HFF-Myc (cell line): Measurements from ENCODE around the gene RNF214.
A peak's percentile ranks its signal among the peaks of the same experiment; 100 is the strongest.

ENCODE experiments used
- DNase-seq: peaks from one replicate; pipeline ENCODE4 v3.0.0-alpha.2; 2011; ENCODE audit warnings: low read depth; ENCODE audit errors: extremely low read depth
- H3K4me3 ChIP-seq: replicated peaks from 2 replicates; pipeline ENCODE4 v1.5.1; 2011; ENCODE audit warnings: low read depth, mild to moderate bottlenecking, control low read depth, low read length
- TF ChIP-seq, protein P1 (sequence below): IDR thresholded peaks from 2 replicates; pipeline ENCODE4 v1.5.1; 2012; ENCODE audit warnings: mild to moderate bottlenecking, low read depth, low read length, control low read depth; ENCODE audit errors: missing control alignments

The RNF214 gene

DNA sequence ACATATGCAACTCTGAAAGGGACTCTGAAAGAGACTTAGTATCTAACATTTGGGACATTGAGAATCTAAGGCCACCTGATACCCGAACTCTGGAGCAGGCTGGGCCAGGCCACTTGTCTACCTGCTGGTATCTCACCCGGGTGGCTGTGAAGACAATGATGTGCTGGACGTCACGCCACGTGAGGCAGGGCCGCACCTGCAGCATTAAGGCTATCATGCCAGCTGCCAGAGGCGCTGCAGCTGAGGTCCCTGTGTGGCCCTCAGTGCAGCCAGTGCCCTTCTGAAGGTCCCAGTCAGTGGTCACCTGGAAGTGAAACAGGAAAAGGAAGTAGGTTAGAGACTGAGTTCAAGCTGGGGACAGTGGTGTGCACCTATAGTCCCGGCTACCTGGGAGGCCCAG is 13.0 kb upstream of the RNF214 start:
- TF ChIP-seq, protein P1, sequence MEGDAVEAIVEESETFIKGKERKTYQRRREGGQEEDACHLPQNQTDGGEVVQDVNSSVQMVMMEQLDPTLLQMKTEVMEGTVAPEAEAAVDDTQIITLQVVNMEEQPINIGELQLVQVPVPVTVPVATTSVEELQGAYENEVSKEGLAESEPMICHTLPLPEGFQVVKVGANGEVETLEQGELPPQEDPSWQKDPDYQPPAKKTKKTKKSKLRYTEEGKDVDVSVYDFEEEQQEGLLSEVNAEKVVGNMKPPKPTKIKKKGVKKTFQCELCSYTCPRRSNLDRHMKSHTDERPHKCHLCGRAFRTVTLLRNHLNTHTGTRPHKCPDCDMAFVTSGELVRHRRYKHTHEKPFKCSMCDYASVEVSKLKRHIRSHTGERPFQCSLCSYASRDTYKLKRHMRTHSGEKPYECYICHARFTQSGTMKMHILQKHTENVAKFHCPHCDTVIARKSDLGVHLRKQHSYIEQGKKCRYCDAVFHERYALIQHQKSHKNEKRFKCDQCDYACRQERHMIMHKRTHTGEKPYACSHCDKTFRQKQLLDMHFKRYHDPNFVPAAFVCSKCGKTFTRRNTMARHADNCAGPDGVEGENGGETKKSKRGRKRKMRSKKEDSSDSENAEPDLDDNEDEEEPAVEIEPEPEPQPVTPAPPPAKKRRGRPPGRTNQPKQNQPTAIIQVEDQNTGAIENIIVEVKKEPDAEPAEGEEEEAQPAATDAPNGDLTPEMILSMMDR, result no peak
- no peak overlapping the region for H3K4me3 ChIP-seq
- DNase-seq, result no peak

DNA sequence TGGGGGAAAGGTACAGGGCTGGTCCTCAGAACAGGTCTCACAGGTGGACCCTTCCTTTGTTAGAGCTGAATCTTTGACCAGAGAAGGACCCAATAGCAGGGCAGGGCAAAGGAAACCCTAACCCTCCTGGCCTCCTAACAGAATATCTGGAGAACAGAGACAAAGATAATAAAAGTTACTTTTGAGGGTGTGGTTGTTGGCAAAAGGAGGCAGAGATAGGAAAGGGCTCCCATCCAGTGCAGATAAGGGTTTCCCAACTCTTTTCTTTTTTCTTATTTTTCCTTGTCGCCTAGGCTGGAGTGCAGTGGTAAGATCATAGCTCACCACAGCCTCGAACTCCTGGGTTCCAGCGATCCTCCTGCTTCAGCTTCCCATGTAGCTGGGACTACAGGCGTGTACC is 12.5 kb upstream of the RNF214 start:
- no peak overlapping the region for H3K4me3 ChIP-seq
- DNase-seq, result no peak

DNA sequence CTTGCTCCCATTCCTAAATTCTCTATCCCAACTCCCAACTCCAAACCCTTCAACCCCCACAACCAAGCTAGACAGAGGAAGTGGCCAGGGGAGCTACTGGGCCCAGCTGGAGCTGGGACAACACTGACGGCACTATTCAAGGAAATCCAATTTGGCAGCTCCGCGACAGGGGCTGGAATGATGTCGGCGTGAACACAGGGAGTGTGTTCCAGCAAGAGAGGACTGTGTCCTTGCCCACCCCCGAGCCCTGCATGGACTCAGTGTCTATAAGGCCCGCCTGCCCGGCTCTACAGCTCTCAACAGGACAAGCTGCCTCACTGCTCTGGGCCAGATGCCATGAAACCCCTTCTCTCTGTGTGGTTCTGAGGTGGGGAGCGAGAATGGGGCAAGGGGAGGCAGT is 11.9 kb upstream of the RNF214 start:
- TF ChIP-seq, protein P1, result no peak
- no peak overlapping the region for H3K4me3 ChIP-seq
- no peak for DNase-seq

More for the DNA sequence above, 12.5 kb upstream of the RNF214 start:
- TF ChIP-seq, protein P1, result no peak

DNA sequence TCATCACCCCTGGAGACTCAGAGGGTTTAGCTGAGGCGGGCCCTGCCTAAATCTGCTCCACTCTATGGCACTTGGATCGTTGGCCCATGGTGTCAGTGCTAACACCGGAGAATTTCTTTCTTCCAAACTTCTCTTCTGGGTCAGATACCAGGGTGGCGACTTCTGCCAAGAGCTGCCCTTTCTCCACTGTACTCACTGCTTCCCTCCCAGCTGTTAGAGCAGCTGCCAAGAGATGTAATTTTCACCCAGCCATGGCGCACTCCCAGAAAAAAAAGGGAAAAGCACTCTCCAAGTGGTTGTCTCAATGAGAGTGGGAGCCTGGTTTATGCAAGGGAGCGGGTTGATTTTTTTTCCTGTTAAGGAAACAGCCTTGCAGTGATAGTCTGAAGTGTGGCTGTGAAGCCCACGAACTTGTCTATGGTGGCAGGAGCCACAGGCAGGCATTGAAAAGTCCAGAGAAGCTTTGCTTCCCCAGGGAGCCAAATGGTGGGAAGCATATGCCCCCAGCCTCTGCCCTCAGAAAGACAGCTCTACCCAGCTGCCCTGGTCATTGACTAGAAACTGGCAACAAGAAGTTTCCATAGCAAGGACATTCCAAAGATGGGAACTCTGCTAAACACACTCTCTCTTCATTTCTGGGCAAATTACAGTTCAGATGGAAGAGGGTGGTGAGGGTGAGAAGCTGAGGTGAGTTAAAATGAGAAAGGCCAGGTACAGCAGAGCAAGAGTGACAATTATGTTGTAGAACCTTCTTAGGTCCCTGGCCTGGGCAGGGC is 11.3 kb upstream of the RNF214 start:
- no peak for DNase-seq
- TF ChIP-seq, protein P1, result no peak
- no peak overlapping the region for H3K4me3 ChIP-seq

DNA sequence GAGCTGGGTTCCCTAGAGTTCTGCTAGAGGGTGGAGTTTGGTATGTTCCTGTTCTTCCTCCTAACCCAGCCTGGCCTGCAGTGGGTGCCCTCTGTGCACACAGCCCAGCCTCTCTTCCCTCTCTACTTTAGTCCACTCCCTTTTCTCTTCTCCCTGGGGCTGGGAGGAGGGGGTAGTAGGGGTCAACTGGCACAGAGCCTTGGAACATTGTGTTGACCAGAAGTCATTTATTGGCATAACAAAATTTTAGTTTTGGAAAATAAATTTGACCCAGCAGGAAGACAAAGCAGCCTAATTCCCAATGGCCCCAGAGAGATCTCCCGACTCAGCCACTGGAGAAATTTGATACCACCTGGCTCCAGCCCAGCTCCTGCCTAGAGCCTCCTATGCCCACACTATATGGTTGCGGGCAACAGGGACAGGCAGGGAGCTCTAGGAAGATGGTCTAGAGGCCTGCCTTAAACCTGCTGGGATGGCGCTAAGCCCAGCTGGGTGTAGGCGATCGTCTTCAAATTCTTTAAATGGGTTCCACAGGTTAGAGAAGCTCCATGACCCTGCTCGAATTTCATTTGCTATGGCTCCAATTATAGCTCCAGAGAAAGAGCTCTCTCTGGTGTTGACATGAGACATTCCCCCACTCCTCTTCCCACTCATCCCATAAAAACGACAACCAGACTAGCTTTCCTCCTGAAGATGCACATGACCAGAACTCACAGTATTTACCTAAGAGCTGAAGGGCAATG is 10.5 kb upstream of the RNF214 start:
- no peak for DNase-seq
- no peak overlapping the region for H3K4me3 ChIP-seq
- TF ChIP-seq, protein P1, result peak; percentile 5

DNA sequence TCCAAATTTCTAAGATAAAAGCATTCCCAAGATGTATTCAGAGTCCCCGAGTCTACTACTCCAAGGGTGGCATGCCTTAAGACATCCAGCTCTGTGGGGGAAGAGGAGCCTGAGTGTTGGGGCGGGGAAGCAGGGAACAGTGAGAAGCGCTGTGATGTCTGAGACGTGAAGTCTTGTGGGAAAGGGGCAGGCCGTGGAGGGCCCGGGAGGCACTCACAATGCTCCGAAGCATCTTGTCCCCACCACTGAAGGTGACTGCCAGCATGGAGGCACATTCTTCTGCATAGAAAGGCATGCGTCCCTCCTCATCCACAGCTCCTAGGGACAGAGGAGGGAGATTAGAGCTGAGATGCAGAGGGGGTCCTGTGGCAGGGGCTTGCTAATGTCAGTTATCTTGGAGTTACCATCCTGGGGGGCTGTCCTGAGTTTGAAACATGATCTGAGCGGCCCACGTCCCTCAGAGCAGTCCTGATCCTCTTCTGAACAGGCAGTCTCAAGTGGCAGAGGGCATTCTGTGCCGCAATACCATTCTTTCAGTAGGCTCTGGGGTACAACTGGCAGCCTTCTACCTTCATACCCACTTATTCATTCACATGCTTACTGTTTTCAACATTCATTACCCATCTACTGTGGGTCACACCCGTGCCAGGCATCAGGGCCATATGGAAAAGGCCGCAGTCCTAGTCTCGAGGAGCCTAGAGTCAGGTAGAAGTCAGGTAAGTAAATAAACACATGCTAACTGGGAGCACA is 9.3 kb upstream of the RNF214 start:
- TF ChIP-seq, protein P1, result no peak
- no peak for DNase-seq

More for the DNA sequence above, 9.3 kb upstream of the RNF214 start:
- no peak overlapping the region for H3K4me3 ChIP-seq
